SK-N-MC (cell line): ENCODE data around the gene NGLY1.

Experiments used
- DNase-seq: peaks from one replicate; pipeline ENCODE4 v3.0.0-alpha.2; 2011; ENCODE audit warnings: low read depth, low spot score
- H3K27ac ChIP-seq: fragments of 200-600 bp; sonication (generic); 2 replicates; pipeline ENCODE4 v1.5.1; 2016; ENCODE audit warnings: mixed run types
- H3K36me3 ChIP-seq: fragments of 200-600 bp; sonication (generic); 2 replicates; pipeline ENCODE4 v1.6.1; 2017; ENCODE audit warnings: antibody characterized with exemption, low read length, mixed read lengths; ENCODE audit not compliant: insufficient read depth
- H3K4me3 ChIP-seq: fragments of 200-600 bp; sonication (generic); 2 replicates; pipeline ENCODE4 v1.5.1; 2016
- H3K9ac ChIP-seq: fragments of 200-600 bp; sonication (generic); 2 replicates; pipeline ENCODE4 v1.8.0; 2017; ENCODE audit warnings: mixed run types, mixed read lengths; ENCODE audit not compliant: insufficient read length
- H3K9me3 ChIP-seq: fragments of 200-600 bp; sonication (generic); 2 replicates; pipeline ENCODE4 v1.6.1; 2017; ENCODE audit warnings: low read depth, mild to moderate bottlenecking, antibody characterized with exemption, low read length, moderate library complexity, mixed read lengths
- EZH2 ChIP-seq: fragments of 200-600 bp; sonication (generic); IDR thresholded peaks from one replicate; pipeline ENCODE4 v1.6.1; 2017; ENCODE audit warnings: antibody characterized with exemption
- FOXP2 ChIP-seq: optimal IDR thresholded peaks from 2 replicates; pipeline ENCODE3; 2011; ENCODE audit warnings: mild to moderate bottlenecking, moderate library complexity; ENCODE audit not compliant: insufficient read depth; ENCODE audit errors: extremely low read length, control extremely low read depth
- POLR2AphosphoS5 ChIP-seq: IDR thresholded peaks from 2 replicates; pipeline ENCODE4 v1.6.1; 2012; ENCODE audit warnings: mild to moderate bottlenecking, low read depth, low read length, borderline replicate concordance

NGLY1 gene

GRCh38 chr3:25787689-25788088 is 4.4 kb upstream of the NGLY1 start:
- Histone ChIP-seq H3K9ac (no peak overlapping the region), H3K36me3 (no peaks in the 10 kb centered on the region), H3K9me3 (no peaks in the 10 kb centered on the region), H3K27ac (no peak overlapping the region), H3K4me3 (no peak overlapping the region)
- DNase-seq = no peak
- no peak for TF ChIP-seq EZH2
- TF ChIP-seq FOXP2 = no peak
- TF ChIP-seq POLR2AphosphoS5 = no peak

- no peaks in the 10 kb centered on the region for H3K36me3 ChIP-seq
- no peak overlapping the region for H3K4me3 ChIP-seq
- H3K9ac ChIP-seq = no peak overlapping the region
- no peak overlapping the region for H3K27ac ChIP-seq
- no peak for DNase-seq
- TF ChIP-seq FOXP2 (no peak), EZH2 (no peak), POLR2AphosphoS5 (no peak)
- no peaks in the 10 kb centered on the region for H3K9me3 ChIP-seq
Observed at GRCh38 chr3:25785826-25786225, 2.6 kb upstream of the NGLY1 start.

GRCh38 chr3:25784971-25785370 is 1.7 kb upstream of the NGLY1 start:
- Histone ChIP-seq H3K9ac (no peak overlapping the region), H3K36me3 (no peaks in the 10 kb centered on the region), H3K4me3 (no peak overlapping the region), H3K27ac (no peak overlapping the region), H3K9me3 (no peaks in the 10 kb centered on the region)
- TF ChIP-seq POLR2AphosphoS5 = no peak
- TF ChIP-seq EZH2 = no peak
- no peak for DNase-seq

- Histone ChIP-seq H3K36me3 (no peaks in the 10 kb centered on the region), H3K27ac (no peak overlapping the region), H3K9ac (peak overlapping the region; percentile 49), H3K4me3 (peak overlapping the region; percentile 82), H3K9me3 (no peaks in the 10 kb centered on the region)
- TF ChIP-seq FOXP2 = no peak
- no peak for TF ChIP-seq EZH2
- TF ChIP-seq POLR2AphosphoS5 = no peak
- DNase-seq = no peak
Observed at GRCh38 chr3:25783661-25784512, 644 bp upstream of the NGLY1 start.

GRCh38 chr3:25782636-25782937 is 656 bp downstream of the NGLY1 start:
- H3K27ac ChIP-seq = no peak overlapping the region
- H3K4me3 ChIP-seq = peak overlapping the region; percentile 82
- peak overlapping the region; percentile 68 for H3K9ac ChIP-seq
- 0 out of 2 replicates have a peak, but pooled peaks cover 1% of the 10 kb centered on the region for H3K36me3 ChIP-seq
- DNase-seq = no peak
- TF ChIP-seq EZH2 = no peak
- no peak for TF ChIP-seq POLR2AphosphoS5
- no peak for TF ChIP-seq FOXP2
- H3K9me3 ChIP-seq = no peaks in the 10 kb centered on the region

- Histone ChIP-seq H3K4me3 (peak overlapping the region; percentile 82), H3K9me3 (no peaks in the 10 kb centered on the region), H3K9ac (peak overlapping the region; percentile 68), H3K36me3 (0 out of 2 replicates have a peak, but pooled peaks cover 5% of the 10 kb centered on the region), H3K27ac (no peak overlapping the region)
- DNase-seq = no peak
- TF ChIP-seq FOXP2 (no peak), POLR2AphosphoS5 (no peak), EZH2 (no peak)
Observed at GRCh38 chr3:25781758-25782594, 1.3 kb downstream of the NGLY1 start.

- no peak overlapping the region for H3K4me3 ChIP-seq
- TF ChIP-seq FOXP2 = no peak
- TF ChIP-seq EZH2 = no peak
- no peak for TF ChIP-seq POLR2AphosphoS5
- no peaks in the 10 kb centered on the region for H3K9me3 ChIP-seq
- no peak overlapping the region for H3K9ac ChIP-seq
- H3K36me3 ChIP-seq = peaks cover 9% of the 10 kb centered on the region; the same call in 1 of the 2 replicates
- no peak for DNase-seq
- H3K27ac ChIP-seq = no peak overlapping the region
Observed at GRCh38 chr3:25781145-25781757, 2.0 kb downstream of the NGLY1 start.

GRCh38 chr3:25780618-25781017 is 2.6 kb downstream of the NGLY1 start:
- H3K4me3 ChIP-seq = no peak overlapping the region
- DNase-seq = no peak
- H3K36me3 ChIP-seq = peaks cover 12% of the 10 kb centered on the region; the same call in 1 of the 2 replicates
- no peak for TF ChIP-seq EZH2
- TF ChIP-seq POLR2AphosphoS5 = no peak
- no peak for TF ChIP-seq FOXP2
- no peak overlapping the region for H3K9ac ChIP-seq
- H3K9me3 ChIP-seq = no peaks in the 10 kb centered on the region
- no peak overlapping the region for H3K27ac ChIP-seq
